Activated CD4-positive, CD25-positive, alpha-beta regulatory T cell treated with anti-CD3 and anti-CD28 coated beads, Interleukin-2, amount 50 U/mL, for 16 hours (primary cell): ENCODE results near the gene ADAMTSL1.
"Not testable (repeated sequence)": the region's sequence is repeated elsewhere in the genome, so short reads cannot be mapped to it uniquely, and the experiment has no call there.

Experiments used
- DNase-seq: peaks from one replicate; pipeline ENCODE4 v3.0.0-alpha.2; 2020; ENCODE audit warnings: low read depth, low spot score

The ADAMTSL1 gene

DNA sequence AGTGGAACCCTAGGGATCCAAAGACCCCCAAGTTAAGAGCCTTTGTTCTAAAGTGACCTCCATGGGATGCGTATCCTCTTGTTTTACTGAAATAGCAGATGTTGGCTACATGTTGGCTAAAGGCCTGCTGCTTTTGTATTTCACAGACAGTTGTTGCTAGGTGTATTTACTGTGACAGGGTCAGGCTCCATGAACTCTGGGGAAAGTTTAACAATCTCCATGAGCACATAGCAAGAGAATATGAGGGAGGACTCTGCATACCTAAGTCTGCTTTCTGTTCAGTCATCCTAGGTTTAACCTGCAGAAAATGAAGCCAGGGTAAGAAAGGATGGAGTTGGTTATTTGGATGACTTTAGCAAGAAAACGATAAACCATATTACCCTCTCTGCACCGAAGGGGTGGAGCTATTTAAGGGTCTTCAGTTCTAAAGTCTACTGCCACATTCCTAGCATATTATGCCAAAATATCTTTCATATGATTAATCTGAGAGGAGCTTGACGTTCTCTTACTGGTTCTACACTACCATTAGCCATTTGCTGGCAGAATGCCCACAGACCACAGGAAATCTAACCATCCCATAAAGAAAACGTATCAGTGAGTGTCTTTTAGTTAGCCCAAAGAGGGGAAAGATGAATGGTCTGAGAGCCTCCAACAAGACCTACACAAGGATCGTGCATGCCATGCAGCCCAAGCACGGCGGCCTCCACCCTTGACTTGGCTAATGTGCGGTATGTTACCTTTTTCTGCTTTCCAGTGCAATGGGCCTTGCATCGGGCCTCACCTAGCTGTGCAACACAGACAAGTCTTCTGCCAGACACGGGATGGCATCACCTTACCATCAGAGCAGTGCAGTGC, 431.3 kb downstream of the ADAMTSL1 start:
- DNase-seq = no peak

DNA sequence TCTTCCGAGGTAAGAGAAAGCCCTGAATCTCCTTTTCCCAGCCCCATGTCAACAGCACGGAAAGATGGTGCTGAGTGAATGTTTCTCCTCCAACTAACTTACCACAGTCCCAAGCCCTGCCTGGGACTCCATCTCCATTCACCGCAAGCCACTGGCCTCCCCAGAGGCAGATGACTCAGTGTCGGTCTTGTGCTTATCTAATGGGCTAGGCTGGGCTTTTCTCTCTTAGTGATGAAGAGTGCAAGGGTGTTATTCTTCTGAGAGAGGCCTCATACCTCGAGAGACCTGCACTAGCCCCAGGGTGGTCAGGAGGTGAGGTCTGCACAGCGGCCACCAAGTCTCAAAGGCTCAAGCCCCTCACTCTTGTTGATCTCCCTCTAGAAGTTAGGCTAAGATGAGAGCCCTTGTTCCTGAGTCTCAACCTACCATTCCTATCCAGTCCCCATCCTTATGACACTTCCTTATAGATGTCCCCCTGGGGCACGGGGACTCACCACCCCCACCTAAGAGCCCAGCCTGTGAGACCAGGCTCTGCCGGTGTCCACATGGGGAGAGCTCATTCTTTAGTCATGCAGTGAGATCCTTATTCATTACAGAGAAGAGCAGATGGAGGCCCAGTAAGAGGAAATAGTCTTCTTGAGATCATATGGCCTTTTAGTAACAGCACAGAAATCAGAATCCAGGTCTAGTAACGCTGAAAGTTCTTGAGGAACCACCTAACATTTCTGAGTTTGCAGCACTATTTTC, 432.1 kb downstream of the ADAMTSL1 start:
- DNase-seq = no peak

DNA sequence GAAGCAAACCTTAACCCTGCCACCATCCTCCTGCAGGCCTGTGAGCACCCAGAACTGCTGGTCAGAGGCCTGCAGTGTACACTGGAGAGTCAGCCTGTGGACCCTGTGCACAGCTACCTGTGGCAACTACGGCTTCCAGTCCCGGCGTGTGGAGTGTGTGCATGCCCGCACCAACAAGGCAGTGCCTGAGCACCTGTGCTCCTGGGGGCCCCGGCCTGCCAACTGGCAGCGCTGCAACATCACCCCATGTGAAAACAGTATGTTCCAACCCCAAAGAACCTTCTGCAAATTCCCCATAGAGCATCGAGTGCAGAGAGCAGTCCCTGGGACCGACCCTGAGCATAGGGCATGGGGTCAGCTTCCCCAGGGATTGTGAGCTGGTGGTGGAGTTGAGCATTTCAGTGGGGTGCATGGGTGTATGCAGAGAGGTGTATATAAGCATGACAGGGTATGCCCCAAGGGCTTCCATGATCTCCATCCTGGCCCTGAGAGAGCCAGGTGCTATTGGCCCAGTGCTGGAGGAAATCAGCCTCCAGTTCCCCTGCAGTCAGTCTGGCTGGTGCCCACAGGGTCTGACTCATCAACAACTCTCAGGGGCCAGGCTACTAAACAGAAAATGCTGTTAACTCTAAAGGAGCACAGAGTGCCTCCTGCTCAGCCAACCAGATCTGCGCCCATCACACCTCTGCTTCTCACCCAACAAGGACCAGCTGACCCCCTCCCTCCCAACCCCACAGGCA, 432.9 kb downstream of the ADAMTSL1 start:
- DNase-seq = no peak

DNA sequence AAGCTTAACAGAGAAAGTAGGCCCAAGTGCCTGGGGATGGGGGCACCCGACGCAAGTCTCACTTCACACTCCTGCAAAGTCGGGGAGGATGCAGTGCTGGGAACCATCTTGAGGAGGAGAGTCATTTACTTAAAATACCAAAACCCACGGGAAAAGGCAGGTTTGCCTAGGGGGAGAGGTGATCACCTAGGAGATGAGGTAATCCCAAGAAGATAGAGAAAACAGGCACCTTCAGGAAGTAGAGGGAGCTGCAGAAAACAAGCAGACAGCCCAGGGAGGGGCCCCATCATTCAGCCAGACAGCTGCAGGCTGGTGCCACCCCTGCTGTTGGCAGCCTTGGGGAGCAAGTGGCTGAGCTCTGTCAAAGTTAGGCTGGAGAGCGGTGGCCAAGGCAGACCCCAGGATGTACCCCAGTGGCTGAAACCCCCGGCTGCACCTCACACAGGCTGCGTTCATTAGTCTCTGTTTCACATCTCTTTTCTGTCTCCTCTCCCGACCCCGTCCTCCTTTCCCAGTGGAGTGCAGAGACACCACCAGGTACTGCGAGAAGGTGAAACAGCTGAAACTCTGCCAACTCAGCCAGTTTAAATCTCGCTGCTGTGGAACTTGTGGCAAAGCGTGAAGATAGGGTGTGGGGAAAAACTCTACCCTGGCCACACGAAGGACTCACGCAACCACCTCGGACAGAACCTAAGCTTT, 434.1 kb downstream of the ADAMTSL1 start:
- DNase-seq = no peak

DNA sequence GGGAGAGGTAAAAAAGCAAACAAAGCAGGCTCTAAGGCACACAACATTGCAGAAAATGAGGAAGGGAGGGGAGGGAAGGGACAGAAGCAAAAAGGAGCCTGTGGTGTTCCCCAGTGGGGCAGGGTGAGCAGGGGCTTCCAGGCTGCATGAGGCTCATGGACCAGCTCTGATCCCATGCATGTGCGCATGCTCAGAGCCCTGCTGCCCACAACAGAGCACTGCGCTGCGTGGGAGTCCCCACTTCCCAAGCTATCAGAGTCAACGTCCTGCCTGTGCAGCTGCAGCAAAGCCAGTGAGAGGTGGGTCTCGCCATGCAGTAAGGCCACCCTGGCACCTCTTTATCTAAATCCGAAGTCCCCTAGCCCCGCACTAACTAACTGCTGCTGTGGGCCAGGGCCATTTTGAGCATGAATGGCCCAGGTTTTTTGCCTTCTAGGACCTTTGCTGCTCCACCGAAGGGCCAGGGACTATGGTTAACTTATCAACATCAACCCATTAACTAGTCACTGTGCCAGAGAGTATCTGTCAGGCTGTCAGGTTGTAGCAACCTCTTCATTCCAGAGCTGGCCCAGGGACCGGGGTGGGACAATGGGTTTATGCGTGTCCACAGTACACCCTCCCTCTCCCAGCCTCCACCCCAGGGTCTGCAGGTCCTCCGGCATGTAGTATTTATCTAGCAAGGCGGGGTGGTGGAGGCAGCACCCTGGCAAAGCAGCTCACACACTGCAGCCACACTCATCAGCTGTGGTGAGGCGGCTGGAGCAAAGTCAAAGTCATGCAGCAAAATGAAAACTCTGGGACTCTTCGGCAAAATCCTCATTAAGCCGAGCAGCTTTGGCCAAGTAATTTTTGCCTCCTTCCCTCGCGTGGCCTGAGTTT, 435.4 kb downstream of the ADAMTSL1 start:
- DNase-seq = no peak

DNA sequence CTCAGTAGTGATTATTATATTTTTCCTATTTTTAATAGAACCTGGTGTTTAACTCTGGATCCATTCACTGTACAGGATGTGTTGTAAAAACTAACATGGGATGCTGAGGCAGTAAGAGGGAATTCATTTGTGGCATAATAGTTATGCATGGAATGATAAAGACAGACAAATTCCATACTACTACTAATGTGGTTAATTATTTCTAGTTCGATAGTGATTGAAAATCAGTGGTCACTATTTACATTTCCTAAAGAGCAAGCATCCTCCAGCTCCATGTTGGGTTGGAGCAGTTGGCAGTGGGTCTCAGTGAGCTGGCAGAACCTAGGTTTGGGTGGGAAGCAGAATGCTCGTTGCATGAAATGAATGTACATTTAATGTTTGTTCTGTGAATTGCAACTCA, 436.5 kb downstream of the ADAMTSL1 start:
- DNase-seq = no peak

DNA sequence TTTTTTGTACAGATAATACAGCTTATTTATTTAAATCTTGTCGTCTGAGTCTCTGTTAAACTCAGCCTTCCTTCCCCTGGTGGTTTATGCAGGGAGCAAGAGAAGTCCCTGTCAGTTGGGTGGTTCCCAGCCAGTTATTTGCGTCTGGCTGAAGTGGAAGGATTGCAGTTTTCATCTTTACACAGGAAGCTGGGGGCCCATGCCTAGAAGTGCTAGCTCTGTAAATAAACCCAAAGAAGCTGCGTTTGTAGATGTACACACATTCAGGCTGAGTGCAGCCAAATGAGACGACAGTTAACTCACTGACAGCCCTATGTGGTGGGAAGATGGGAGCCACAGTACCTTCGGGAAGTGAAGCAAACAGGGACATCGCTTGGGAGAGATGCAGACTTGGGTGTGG, 437.0 kb downstream of the ADAMTSL1 start:
- DNase-seq = no peak

DNA sequence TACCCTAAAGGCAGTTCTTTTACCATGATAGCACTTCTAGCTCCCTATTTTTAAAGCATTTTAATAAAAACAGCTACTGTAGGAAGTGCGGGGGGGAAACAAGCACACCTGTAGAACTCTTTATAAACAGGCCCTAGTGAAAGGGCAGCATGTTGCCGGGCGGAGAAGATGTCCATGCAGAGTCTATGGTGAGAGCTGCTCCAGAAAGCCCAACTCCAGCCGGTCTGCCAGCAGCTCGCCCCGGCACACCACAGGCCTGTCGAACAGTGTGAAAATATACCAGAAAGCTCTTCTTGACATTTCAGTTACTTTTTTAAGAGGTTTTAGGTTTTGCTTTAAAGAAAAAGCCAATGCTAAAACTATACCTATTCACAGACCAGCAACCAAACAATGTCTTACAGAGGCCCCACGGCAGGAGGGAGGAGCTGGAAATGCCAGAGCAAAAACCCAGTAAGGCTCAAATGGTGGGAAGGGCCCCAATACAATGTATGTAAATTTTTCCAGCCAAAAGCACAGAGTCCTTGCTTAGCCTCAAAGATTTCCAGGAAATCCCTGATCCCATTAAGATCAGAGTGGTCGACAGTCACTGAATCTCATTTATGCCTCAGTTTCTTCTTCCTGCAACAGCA, 437.9 kb downstream of the ADAMTSL1 start:
- no peak for DNase-seq

DNA sequence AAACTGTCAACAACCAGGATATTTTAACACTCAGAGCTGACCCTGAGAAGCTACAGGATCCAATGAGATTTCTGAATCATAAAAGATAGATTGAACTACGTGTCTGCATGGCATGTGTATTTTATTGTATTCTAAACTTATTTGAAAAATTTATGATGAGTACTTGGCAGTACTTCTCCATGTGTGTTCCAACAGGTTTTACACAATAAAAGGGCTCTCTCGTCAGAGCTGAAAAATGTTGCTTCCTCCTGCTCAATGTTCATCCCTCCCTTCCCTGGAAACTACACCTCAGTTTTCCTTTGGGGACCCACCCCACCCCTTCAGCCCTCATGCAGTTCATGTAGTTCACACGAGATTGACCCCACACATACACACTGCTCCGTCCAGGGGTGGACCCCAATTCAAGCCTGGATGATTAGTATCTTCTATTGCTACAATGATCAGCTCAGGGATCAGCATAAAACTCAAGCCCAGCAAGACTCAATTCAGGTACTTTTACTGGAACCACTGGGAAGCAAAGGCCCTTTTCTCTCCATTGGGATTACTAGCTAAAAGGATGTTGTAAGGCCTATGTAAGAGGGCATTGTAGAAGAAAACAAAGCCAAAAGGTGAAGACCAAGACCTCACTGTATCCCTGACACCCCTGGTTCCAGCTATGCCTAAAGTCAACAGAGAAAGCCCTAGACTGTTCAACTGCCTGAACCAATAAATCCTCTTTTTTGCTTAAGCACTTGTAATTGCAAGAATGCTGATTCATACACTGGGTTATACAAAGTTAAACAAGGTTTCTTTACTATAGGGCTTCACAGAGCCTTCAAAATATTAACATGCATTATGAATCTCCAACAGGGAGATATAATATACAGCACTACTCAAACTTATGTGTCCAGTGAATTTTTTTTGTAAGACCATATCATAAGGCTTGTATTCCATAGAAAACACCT, 446.5 kb downstream of the ADAMTSL1 start:
- DNase-seq = no peak

DNA sequence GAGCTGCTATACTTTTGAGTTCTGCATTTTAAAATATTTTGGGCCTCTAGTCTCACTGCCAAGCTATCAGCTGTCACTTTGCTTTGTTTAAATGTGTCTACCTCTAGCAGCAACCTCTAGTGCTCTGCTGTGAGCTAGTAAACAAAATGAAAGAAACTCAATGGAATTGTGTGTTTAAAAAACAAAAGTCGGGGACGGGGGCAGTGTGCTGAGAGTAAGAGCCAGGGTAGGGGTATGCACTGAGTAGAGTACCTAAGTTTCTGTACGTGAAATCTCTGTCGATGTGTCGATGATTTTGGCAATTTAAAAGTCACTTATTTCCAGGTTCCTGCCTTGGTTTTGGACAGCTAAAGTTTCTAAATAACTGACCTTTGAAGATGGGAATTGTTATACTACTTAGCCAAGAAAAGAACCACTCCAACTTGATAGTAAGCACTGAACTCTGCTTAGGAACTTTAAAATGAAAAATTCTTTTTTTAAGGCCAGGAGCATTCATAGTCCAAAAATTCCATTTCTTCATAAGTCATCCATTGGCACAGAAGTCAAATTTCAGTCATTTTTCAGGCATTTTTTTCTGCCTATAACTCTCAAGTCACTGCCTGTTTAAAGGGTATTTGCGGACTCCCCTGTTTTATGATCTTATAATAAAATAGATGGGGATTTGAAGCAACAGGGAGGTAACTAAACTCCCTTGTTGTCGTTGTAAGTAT, 447.6 kb downstream of the ADAMTSL1 start:
- no peak for DNase-seq

DNA sequence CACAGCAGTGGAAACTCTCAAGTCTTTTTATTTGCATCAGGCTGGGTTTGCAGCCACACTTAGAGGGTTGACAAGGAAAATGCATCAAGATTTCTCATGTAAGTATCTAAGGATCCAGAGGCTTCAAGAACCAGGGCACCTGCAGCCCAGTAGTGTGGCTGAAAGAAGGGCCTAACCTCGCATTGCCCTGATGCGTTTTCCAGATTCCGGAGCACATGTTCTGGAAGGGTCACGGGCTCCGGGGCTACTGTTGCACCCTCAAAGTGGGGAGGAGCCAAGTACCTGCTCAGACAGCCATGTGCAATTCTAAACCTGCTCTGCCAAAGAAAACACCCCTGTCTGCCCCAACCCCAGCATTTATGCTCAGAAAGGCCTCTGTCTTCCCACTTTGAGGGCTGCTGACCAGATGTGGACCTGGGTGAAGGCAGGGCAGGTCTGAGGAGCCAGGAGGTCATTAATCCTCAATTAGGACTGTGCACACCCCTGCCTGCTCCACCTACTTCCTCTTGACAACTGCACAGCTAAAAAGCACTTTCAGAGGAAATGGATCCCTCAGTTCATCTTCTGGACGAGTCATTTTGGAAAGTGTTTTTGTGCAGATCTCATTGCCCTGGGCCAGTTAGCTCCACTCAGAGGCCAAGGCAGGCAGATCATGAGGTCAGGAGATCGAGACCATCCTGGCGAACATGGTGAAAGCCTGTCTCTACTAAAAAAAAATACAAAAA, 448.4 kb downstream of the ADAMTSL1 start:
- DNase-seq = no peak

DNA sequence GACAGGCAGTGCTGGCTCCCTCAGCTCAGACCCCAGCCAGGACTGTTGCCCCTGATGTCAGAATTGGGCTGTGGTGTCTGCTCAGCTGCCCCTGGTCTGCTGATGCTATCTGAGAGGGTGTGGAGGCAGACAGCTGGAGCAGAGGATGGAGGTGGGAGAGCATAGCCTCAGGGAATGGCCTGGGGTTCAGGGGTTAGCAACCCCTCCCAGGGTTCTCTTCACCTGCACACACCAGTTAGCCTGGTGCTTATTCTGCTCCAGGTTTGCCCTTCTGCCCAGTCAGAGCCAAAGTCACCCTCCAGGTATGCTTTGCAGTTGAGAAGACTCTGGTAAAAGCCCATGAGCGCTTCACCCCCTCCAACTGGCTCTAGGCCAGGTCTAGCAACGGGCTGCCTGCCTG, 449.2 kb downstream of the ADAMTSL1 start:
- DNase-seq = no peak

DNA sequence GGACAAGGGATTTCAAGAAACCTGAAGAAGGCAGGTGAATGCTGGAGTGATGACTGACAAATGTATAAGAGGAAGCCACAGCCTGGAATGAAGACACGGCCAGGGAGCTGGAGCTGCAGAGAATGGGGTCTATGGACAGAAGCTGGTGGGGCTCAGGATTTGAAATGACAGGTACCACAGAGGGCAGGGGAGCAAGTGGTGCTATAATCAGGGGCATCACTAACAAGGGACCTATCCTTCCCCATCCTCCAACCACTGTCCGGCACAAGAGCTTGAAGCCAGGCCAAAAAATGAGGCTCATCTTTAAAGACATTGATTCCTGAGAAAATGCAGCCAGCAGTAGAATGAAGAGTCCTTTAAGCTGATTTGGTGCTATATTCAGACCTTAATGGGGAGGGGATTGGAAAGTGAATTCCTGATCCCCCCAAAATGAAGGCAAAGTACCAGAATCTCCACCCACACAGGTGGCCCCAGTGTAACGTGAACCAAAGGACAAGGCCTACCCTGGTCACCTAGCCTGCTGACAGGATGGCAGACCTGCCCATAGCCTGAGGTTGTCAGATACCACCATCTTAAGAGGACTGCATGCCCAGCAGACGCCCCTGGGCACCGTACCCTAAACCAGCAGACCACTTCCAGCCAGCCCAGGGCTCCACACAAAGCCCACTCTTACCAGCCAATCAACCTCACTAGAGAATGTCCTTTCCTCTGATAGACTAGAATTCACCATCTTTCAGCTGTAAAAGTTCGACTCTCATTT, 449.9 kb downstream of the ADAMTSL1 start:
- DNase-seq = no peak

DNA sequence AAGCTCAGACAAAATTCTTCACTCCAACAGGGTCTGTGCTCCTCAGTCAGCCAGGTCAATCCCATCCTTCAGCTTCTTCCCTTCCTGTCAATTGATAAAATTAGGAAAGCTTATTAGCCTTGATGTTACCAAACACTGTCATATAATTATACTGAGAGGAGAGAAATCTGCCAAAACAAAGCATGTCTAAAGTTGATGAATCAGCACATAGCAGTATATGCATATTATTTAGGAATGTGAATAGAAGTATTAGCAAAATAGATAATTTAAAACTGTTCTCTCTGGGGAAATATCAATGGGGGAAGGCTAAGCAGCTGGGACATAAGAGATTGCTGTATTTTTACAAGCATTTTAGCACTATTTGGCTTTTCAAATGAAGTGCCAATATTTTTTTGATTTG, 451.9 kb downstream of the ADAMTSL1 start:
- DNase-seq = no peak

DNA sequence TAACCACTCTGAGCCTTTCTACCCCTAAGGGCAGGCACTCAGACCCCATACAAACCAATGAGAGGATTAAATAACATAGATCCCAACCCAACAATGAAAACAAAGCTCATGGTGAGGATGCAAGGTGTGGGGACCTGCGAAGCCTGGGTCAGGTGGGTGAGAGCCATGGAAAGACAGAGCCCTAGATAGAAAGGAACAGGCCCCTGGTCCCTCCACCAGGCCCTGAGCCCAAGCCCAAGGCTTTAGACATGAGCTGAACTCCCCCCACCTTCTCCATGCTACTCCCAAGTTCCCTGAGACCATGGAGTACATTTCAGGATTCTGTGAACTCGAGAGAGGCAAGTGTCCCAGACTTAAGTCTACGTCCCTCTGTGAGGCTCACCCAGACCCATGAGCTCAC, 452.6 kb downstream of the ADAMTSL1 start:
- DNase-seq = no peak

DNA sequence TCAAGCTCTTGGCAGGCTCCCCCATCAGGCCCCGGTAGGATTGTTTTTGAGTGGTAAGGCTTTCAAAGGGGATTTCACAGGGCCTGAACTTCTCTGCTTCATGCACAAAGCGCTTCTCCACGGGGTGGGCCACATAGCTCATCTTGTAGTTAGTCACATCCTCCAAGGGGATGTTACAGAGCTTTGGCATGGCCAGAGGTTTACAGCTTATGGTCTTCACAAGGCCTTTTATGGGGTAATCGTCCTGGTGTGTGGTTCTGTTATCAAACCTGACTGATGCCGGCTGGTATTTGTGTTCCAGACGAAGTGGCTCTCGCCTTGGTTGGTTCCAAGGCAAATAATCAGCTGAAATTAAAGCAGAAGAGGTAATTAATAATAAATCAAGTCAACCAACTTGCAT, 454.8 kb downstream of the ADAMTSL1 start:
- DNase-seq = no peak

DNA sequence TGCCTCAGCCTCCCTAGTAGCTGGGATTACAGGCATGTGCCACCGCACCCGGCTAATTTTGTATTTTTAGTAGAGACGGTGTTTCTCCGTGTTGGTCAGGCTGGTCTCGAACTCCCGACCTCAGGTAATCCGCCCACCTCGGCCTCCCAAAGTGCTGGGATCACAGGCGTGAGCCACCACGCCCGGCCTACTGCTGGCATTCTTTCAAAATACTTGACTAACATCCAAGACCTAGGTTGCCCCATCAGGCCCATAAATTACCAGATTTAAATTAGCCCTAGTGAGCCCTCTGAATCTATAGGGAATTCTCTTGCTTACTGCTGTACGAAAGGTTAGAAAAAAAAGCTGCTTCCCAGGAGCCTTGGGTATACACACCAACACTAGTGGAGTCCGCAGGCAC, 456.7 kb downstream of the ADAMTSL1 start:
- DNase-seq = not testable (repeated sequence)
